Gastroesophageal sphincter (tissue), 3 donors: ENCODE results near the gene TRNT1.

Experiments
- POLR2A ChIP-seq, 2 donors: fragments of 450-650 bp; IDR thresholded peaks; one replicate each; pipeline ENCODE4 v1.6.1; 2017; ENCODE audit warnings: antibody characterized with exemption in 2 of 2, mild to moderate bottlenecking in 2 of 2, moderate library complexity in 1 of 2
- POLR2AphosphoS5 ChIP-seq: sonication (generic); formaldehyde crosslinking; IDR thresholded peaks from one replicate; pipeline ENCODE4 v1.6.1; 2017; ENCODE audit warnings: antibody characterized with exemption
- TF ChIP-seq, protein P1 (sequence below), 4 experiments: fragments of 200-600 bp in 2 of 4; fragments of 450-650 bp in 2 of 4; sonication (generic) in 1 of 4; IDR thresholded peaks; one replicate each; pipeline ENCODE4 v1.5.1; 2017 to 2019; ENCODE audit warnings: antibody characterized with exemption in 4 of 4, mild to moderate bottlenecking in 2 of 4, moderate library complexity in 2 of 4

GRCh38 chr3:3082234-3082924, 44.4 kb upstream of the TRNT1 start:
- TF ChIP-seq, protein P1, sequence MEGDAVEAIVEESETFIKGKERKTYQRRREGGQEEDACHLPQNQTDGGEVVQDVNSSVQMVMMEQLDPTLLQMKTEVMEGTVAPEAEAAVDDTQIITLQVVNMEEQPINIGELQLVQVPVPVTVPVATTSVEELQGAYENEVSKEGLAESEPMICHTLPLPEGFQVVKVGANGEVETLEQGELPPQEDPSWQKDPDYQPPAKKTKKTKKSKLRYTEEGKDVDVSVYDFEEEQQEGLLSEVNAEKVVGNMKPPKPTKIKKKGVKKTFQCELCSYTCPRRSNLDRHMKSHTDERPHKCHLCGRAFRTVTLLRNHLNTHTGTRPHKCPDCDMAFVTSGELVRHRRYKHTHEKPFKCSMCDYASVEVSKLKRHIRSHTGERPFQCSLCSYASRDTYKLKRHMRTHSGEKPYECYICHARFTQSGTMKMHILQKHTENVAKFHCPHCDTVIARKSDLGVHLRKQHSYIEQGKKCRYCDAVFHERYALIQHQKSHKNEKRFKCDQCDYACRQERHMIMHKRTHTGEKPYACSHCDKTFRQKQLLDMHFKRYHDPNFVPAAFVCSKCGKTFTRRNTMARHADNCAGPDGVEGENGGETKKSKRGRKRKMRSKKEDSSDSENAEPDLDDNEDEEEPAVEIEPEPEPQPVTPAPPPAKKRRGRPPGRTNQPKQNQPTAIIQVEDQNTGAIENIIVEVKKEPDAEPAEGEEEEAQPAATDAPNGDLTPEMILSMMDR (IDR thresholded peaks at IDR 0.05) = no peak
- TF ChIP-seq POLR2AphosphoS5 (no peak), POLR2A (IDR thresholded peaks at IDR 0.05) (no peak)
